SU-DHL-6 (cell line): ENCODE data around the gene ZNF664.

Source experiments
- EZH2phosphoT487 ChIP-seq: fragments of 200-600 bp; sonication (generic), shearing (Covaris generic); conservative IDR thresholded peaks from 2 replicates; pipeline ENCODE4 v1.6.1; 2018; ENCODE audit warnings: mild to moderate bottlenecking, antibody characterized with exemption, low read length, moderate library complexity, mixed read lengths
- TF ChIP-seq, protein P1 (sequence below): fragments of 200-600 bp; sonication (generic); IDR thresholded peaks from one replicate; pipeline ENCODE4 v1.5.1; 2017; ENCODE audit warnings: antibody characterized with exemption, mild to moderate bottlenecking, low read length, moderate library complexity; ENCODE audit not compliant: insufficient read depth, poor library complexity, severe bottlenecking

- TF ChIP-seq, protein P1, sequence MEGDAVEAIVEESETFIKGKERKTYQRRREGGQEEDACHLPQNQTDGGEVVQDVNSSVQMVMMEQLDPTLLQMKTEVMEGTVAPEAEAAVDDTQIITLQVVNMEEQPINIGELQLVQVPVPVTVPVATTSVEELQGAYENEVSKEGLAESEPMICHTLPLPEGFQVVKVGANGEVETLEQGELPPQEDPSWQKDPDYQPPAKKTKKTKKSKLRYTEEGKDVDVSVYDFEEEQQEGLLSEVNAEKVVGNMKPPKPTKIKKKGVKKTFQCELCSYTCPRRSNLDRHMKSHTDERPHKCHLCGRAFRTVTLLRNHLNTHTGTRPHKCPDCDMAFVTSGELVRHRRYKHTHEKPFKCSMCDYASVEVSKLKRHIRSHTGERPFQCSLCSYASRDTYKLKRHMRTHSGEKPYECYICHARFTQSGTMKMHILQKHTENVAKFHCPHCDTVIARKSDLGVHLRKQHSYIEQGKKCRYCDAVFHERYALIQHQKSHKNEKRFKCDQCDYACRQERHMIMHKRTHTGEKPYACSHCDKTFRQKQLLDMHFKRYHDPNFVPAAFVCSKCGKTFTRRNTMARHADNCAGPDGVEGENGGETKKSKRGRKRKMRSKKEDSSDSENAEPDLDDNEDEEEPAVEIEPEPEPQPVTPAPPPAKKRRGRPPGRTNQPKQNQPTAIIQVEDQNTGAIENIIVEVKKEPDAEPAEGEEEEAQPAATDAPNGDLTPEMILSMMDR: no peak
- no peak for TF ChIP-seq EZH2phosphoT487
Measured at GRCh38 chr12:123957196-123957595, 15.8 kb upstream of the ZNF664 start.
